ENCODE measurements around the gene NKX2-4.

Gene NKX2-4

DNA sequence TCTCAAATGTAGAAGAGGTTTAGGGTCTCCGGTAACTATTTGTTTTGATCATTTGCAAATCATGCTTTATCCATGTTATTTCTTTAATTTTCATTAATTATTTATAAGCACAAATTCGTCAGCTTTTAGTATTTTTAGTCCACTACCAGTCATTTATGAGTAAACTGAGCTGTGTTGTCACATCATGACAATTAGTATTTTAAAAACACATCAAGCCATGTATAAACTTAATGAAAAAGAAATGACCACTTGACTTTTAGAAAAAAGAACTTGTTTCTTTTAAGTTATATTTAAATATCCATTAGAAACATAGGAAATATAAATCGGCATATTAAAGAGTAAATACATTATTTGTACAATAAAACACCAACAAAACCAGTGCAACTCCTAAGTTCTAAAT is 2.8 kb downstream of the NKX2-4 start:
- ChIA-PET POLR2A (no interaction called here), CTCF (interaction anchor here (1.1 to 1.3 kb wide), 4 partner anchors 9 to 159 kb away, joined by 3 to 5 read pairs (median 4); no protein-coding TSS in a partner anchor)
- DNase-seq (ENCODE audit: extremely low spot score): no peak
- TF ChIP-seq, protein P1, sequence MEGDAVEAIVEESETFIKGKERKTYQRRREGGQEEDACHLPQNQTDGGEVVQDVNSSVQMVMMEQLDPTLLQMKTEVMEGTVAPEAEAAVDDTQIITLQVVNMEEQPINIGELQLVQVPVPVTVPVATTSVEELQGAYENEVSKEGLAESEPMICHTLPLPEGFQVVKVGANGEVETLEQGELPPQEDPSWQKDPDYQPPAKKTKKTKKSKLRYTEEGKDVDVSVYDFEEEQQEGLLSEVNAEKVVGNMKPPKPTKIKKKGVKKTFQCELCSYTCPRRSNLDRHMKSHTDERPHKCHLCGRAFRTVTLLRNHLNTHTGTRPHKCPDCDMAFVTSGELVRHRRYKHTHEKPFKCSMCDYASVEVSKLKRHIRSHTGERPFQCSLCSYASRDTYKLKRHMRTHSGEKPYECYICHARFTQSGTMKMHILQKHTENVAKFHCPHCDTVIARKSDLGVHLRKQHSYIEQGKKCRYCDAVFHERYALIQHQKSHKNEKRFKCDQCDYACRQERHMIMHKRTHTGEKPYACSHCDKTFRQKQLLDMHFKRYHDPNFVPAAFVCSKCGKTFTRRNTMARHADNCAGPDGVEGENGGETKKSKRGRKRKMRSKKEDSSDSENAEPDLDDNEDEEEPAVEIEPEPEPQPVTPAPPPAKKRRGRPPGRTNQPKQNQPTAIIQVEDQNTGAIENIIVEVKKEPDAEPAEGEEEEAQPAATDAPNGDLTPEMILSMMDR (IDR thresholded peaks at IDR 0.05; ENCODE audit: control extremely low read depth, extremely low read depth, low read depth, missing control alignments): no peak

DNA sequence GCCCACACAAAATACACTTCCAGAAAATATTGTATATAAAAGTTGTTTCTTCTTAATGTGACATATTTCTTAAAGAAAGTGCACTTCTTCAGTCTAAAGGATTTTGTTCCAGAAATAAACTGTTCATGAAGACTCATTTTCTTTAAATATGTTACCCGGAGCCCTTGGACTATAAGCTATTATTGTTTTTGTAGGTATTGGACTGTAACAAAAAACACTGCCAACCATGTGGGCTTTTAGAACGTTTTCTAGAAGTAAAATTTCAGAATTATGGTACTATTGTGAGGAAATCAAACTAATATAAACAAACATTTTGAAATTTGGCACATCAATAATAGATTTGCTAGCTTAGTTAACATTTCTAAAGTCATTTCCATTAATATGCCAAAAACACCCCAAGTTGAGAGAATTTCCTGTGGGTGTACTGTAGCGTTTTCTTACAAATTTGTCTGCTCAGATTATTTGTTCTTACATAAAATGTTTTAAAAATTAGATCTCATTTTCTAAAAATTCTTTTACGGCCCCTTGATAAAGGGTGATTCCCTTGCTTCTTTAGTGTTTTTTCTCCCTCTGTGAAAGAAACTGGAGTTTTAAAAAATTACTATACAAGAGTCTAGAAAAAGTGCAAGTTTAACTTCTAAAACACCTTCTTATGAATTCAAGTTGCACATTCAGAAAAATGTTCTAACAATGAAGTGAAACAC is 3.4 kb downstream of the NKX2-4 start:
- no peak for DNase-seq (ENCODE audit: extremely low spot score)
- ChIA-PET POLR2A (no interaction called here), CTCF (interaction anchor here (0.9 to 1.3 kb wide), 2 partner anchors 8 to 124 kb away, joined by 3 to 4 read pairs; no protein-coding TSS in a partner anchor)
- TF ChIP-seq, protein P1 (IDR thresholded peaks at IDR 0.05; ENCODE audit: control extremely low read depth, extremely low read depth, low read depth, missing control alignments): no peak

DNA sequence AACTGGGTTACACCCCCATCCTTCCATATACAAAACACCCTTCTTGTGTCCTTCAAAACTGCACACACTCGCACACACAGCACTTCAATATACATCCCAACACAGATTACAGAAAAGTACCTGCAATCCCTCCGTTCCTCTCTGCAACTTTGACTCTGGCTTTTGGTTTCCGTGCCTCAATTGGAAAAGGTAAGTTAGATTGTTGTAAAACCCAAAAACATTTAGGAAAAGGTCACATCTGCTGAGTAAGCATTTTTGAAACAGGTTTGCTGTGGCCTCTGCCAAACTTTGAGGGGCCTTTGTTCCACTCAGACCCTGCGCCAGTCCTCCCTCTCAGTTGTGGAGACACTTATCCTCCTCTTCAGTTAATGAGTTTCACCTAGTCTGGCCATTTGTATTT is 4.2 kb downstream of the NKX2-4 start:
- DNase-seq (ENCODE audit: extremely low spot score): no peak
- CTCF ChIA-PET: interaction anchor here (0.9 kb wide), 1 partner anchor 125 kb away, joined by 3 read pairs; no protein-coding TSS in a partner anchor
- TF ChIP-seq, protein P1 (IDR thresholded peaks at IDR 0.05; ENCODE audit: control extremely low read depth, extremely low read depth, low read depth, missing control alignments): no peak
- POLR2A ChIA-PET: no interaction called here

DNA sequence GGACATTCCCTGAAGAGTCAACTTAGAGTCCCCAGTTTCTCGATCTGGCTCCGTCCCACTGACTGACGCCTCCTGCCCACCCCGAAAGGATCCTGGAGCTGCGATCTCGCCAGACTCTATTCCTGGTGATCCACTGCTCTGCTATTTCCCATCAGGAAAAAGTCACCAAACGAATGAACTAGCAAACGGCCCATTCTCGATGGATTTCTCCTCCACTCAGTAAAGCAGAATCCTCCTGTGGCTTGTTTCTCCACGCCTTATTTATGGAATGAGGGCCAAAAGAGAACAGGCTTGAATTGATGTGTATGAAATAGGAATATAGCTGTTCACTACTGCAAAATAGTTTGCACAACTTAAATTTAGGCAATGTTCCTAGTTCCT is 5.4 kb downstream of the NKX2-4 start:
- CTCF ChIA-PET: no interaction called here
- TF ChIP-seq, protein P1 (IDR thresholded peaks at IDR 0.05; ENCODE audit: control extremely low read depth, extremely low read depth, low read depth, missing control alignments): no peak
- POLR2A ChIA-PET: no interaction called here
- DNase-seq (ENCODE audit: extremely low spot score): no peak

DNA sequence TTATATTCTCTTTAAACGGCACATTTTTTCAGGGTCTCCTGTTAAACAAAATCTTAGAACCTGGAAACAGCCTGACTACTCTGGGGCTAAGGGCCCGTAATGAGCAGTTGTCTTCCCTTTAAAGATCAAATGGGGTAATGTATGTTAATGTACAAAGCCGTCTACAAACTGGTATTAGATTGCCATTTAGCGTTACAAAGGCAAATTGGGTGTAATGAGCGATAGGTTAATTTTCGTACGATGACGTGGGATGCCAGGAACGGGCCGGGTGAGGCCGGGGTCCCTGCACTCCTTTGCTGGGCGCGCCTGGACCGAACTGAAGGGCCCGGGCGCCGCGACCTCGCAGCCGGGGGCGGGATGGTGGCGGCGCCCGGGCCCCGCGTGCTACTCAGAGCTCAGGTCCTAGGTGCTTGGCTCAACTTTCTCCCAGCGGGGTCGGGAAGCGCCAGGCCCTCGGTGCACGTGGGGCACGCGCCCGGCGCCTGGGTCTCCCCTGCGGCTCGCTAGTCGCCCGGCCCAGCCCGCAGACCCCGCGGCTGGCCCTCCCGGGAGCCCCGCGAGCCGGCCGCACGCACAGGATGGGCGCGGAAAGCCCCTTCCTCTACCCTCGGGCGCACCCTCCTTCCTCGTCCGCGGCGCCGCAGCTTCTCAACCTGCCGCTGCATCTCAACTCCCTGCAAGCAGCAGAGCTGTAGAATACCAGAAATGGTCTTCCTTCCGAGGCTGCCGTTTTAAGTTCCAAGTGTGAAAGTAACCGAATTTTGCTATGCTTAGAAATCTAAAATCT is 5.9 kb downstream of the NKX2-4 start:
- TF ChIP-seq, protein P1 (IDR thresholded peaks at IDR 0.05; ENCODE audit: control extremely low read depth, extremely low read depth, low read depth, missing control alignments): no peak
- peak; percentile 43 for DNase-seq (ENCODE audit: extremely low spot score)
- ChIA-PET POLR2A (no interaction called here), CTCF (interaction anchor here (2.2 kb wide), 1 partner anchor 155 kb away, joined by 8 read pairs; no protein-coding TSS in a partner anchor)

DNA sequence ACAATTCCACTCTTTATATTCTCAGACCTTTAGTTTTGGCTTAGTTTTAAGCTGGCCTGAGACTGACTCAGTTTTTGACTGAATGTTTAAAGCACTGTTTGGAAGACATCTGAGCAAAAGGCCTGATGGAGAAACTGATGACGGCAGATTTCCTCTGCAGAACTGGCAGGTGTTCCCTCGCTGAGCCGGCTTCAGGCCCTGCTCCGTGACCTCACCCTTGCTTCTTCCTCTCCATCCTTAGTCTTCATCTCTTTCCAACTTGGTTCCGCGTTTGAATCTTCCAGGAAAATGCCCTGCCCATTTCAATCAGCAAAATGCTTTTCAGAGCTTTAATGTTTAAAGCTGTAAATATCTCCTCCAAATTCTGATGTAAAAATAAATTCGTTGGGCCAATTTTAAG is 6.6 kb downstream of the NKX2-4 start:
- POLR2A ChIA-PET: no interaction called here
- TF ChIP-seq, protein P1 (IDR thresholded peaks at IDR 0.05; ENCODE audit: control extremely low read depth, extremely low read depth, low read depth, missing control alignments): no peak
- CTCF ChIA-PET: interaction anchor here (1.2 to 2.2 kb wide), 2 partner anchors 19 to 155 kb away, joined by 3 to 8 read pairs; no protein-coding TSS in a partner anchor
- DNase-seq (ENCODE audit: extremely low spot score): no peak

Data from GM10248 (cell line).